Rectal smooth muscle tissue (tissue), 1 donor: ENCODE measurements around the gene SLC24A4.

Experiments
- H3K27ac ChIP-seq: one replicate; pipeline ENCODE4 v1.7.0; 2013; ENCODE audit warnings: low read depth, low read length, inconsistent platforms
- H3K27me3 ChIP-seq: one replicate; pipeline ENCODE4 v1.7.0; 2013; ENCODE audit warnings: low read length; ENCODE audit not compliant: control insufficient read depth, insufficient read depth
- H3K36me3 ChIP-seq: one replicate; pipeline ENCODE4 v1.7.0; 2013; ENCODE audit warnings: low read length; ENCODE audit not compliant: control insufficient read depth, insufficient read depth
- H3K4me1 ChIP-seq: one replicate; pipeline ENCODE4 v1.7.0; 2013; ENCODE audit warnings: low read length; ENCODE audit not compliant: control insufficient read depth, insufficient read depth
- H3K4me3 ChIP-seq: one replicate; pipeline ENCODE4 v1.7.0; 2013; ENCODE audit warnings: low read length
- H3K9ac ChIP-seq: one replicate; pipeline ENCODE4 v1.7.0; 2013; ENCODE audit warnings: low read length

Gene SLC24A4

GRCh38 chr14:92323011-92323915, at the start of gene SLC24A4:
TSS of gene SLC24A4 (plus strand) at chr14:92323165. CDS start at chr14:92323831, 666 bp downstream.
- H3K27ac ChIP-seq = no peak within 1 kb of the TSS
- peaks cover 7% of the 10 kb centered on the region for H3K27me3 ChIP-seq
- peak within 1 kb of the TSS; percentile 50 for H3K4me3 ChIP-seq
- no peak within 1 kb of the TSS for H3K9ac ChIP-seq
- H3K4me1 ChIP-seq = no peaks in the 10 kb centered on the region
- no peaks in the 10 kb centered on the region for H3K36me3 ChIP-seq

- Histone ChIP-seq H3K4me1 (no peaks in the 10 kb centered on the region), H3K27me3 (no peaks in the 10 kb centered on the region), H3K27ac (no peak overlapping the region), H3K9ac (no peak overlapping the region), H3K4me3 (no peak overlapping the region), H3K36me3 (no peaks in the 10 kb centered on the region)
Measured at GRCh38 chr14:92273166-92273565, 49.8 kb upstream of the SLC24A4 start.

GRCh38 chr14:92274055-92274454, 48.9 kb upstream of the SLC24A4 start:
- H3K4me3 ChIP-seq = no peak overlapping the region
- no peaks in the 10 kb centered on the region for H3K36me3 ChIP-seq
- H3K9ac ChIP-seq = no peak overlapping the region
- no peaks in the 10 kb centered on the region for H3K27me3 ChIP-seq
- no peaks in the 10 kb centered on the region for H3K4me1 ChIP-seq
- no peak overlapping the region for H3K27ac ChIP-seq

GRCh38 chr14:92276074-92276473, 46.9 kb upstream of the SLC24A4 start:
- no peak overlapping the region for H3K4me3 ChIP-seq
- no peaks in the 10 kb centered on the region for H3K36me3 ChIP-seq
- H3K27ac ChIP-seq = no peak overlapping the region
- no peak overlapping the region for H3K9ac ChIP-seq
- no peaks in the 10 kb centered on the region for H3K4me1 ChIP-seq
- no peaks in the 10 kb centered on the region for H3K27me3 ChIP-seq

GRCh38 chr14:92277031-92277430, 45.9 kb upstream of the SLC24A4 start:
- H3K9ac ChIP-seq = no peak overlapping the region
- H3K27me3 ChIP-seq = no peaks in the 10 kb centered on the region
- no peaks in the 10 kb centered on the region for H3K36me3 ChIP-seq
- no peaks in the 10 kb centered on the region for H3K4me1 ChIP-seq
- no peak overlapping the region for H3K27ac ChIP-seq
- no peak overlapping the region for H3K4me3 ChIP-seq

GRCh38 chr14:92280554-92281262, 42.3 kb upstream of the SLC24A4 start:
- Histone ChIP-seq H3K27me3 (no peaks in the 10 kb centered on the region), H3K27ac (no peak overlapping the region), H3K4me3 (no peak overlapping the region)

GRCh38 chr14:92282669-92283068, 40.3 kb upstream of the SLC24A4 start:
- Histone ChIP-seq H3K27ac (no peak overlapping the region), H3K4me3 (no peak overlapping the region), H3K36me3 (no peaks in the 10 kb centered on the region), H3K4me1 (no peaks in the 10 kb centered on the region), H3K9ac (no peak overlapping the region), H3K27me3 (no peaks in the 10 kb centered on the region)

More at GRCh38 chr14:92280554-92281262, 42.3 kb upstream of the SLC24A4 start:
- Histone ChIP-seq H3K9ac (no peak overlapping the region), H3K4me1 (no peaks in the 10 kb centered on the region), H3K36me3 (no peaks in the 10 kb centered on the region)

- Histone ChIP-seq H3K9ac (no peak overlapping the region), H3K4me1 (no peaks in the 10 kb centered on the region), H3K4me3 (no peak overlapping the region), H3K27ac (no peak overlapping the region), H3K36me3 (no peaks in the 10 kb centered on the region), H3K27me3 (no peaks in the 10 kb centered on the region)
Measured at GRCh38 chr14:92285311-92285710, 37.7 kb upstream of the SLC24A4 start.

- Histone ChIP-seq H3K27ac (no peak overlapping the region), H3K36me3 (no peaks in the 10 kb centered on the region), H3K4me3 (no peak overlapping the region), H3K9ac (no peak overlapping the region), H3K4me1 (no peaks in the 10 kb centered on the region), H3K27me3 (no peaks in the 10 kb centered on the region)
Measured at GRCh38 chr14:92287987-92288386, 35.0 kb upstream of the SLC24A4 start.

GRCh38 chr14:92288994-92289660, 33.8 kb upstream of the SLC24A4 start:
- H3K27me3 ChIP-seq = no peaks in the 10 kb centered on the region
- H3K27ac ChIP-seq = no peak overlapping the region
- no peaks in the 10 kb centered on the region for H3K4me1 ChIP-seq
- H3K36me3 ChIP-seq = no peaks in the 10 kb centered on the region
- no peak overlapping the region for H3K4me3 ChIP-seq
- no peak overlapping the region for H3K9ac ChIP-seq

- no peak overlapping the region for H3K27ac ChIP-seq
- H3K36me3 ChIP-seq = no peaks in the 10 kb centered on the region
- no peaks in the 10 kb centered on the region for H3K4me1 ChIP-seq
- no peaks in the 10 kb centered on the region for H3K27me3 ChIP-seq
- H3K9ac ChIP-seq = no peak overlapping the region
- no peak overlapping the region for H3K4me3 ChIP-seq
Measured at GRCh38 chr14:92292673-92293072, 30.3 kb upstream of the SLC24A4 start.

GRCh38 chr14:92294506-92294905, 28.5 kb upstream of the SLC24A4 start:
- Histone ChIP-seq H3K9ac (no peak overlapping the region), H3K4me1 (no peaks in the 10 kb centered on the region), H3K36me3 (no peaks in the 10 kb centered on the region), H3K27ac (no peak overlapping the region), H3K4me3 (no peak overlapping the region), H3K27me3 (no peaks in the 10 kb centered on the region)
